ENCODE results near the gene BDNF.
"Not testable (repeated sequence)": the region's sequence is repeated elsewhere in the genome, so short reads cannot be mapped to it uniquely, and the experiment has no call there.

BDNF gene

DNA sequence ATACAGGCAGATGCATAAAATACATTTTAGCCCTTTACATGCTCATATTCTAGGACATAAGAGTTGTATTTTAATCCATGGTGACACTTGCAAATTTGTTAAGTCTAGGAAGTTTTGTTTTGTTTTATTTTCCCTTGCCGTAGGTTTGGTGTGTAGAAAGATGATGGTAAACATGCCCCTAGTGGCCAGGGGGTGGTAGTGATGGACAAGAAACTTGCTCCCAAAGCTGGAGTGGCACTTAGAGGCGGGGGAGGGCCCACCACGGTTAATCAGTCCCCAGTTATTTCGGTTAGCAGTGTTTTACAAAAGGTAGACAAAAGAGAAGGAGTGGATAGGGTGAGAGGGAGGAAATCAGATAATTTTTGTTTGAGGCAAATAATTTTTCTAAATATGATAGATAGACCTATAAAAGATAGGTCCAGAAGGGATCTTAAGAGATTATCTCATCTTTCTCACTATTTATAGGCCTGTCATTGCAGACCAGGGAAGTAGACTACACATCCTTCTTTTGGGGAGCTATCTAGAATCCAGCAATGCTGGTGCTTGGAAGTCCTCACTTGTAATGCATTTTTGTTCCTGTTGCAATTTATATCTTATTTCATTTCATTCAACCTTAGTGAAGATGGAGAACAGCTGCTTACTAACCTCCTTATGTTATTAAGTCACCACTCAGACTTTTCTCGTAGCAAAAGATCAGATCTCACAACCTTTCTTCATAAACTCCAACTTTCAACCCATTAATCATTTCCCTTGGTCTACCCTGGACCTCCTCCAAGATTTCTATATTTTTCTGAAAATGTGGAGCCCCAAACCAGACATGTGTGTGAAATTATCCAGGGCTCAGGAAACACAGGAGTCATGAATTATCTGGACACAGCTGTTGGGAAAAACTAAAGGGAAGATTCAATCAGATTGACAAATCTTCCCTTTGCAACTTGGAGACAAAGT, 5.9 kb upstream of the BDNF start:
- peak; percentile 12 to 20 for DNase-seq

DNA sequence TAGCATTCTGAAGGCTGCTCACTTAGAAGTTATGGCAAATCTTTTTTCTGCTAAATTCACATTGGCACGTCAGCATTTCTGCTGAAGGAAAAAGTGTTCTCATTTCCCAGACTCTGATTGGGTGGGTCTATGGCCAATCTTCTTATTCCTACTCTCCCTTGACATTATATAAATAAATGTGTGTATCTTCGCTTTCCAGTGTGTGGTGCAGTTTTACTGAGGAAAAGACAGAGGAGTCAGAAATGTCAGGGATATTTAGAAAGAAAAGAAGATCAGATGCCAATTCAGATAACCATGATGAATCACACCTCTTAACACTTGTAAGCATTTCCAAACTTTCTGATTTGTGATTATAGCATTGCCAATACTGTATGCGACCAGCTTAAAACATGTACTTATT, 3.2 kb upstream of the BDNF start:
- DNase-seq = no peak

DNA sequence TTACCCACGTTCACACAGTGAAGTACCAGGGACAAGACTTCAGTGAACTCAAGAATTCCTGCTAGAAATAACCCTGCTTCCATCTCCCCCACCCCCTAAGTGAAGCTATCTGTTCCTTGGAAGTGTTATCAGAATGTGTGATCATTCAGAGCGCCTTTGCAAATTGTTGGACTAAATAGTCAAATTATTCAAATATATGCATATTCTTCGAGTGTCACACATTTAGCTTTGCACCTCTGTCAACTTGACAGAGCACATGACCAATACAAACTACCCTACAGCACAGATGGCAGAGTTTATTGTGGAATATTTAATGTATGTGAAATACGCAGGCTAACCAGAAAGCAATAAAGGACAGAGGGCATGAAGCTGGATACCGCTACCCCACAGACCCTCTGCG, 2.6 kb upstream of the BDNF start:
- DNase-seq = no peak

DNA sequence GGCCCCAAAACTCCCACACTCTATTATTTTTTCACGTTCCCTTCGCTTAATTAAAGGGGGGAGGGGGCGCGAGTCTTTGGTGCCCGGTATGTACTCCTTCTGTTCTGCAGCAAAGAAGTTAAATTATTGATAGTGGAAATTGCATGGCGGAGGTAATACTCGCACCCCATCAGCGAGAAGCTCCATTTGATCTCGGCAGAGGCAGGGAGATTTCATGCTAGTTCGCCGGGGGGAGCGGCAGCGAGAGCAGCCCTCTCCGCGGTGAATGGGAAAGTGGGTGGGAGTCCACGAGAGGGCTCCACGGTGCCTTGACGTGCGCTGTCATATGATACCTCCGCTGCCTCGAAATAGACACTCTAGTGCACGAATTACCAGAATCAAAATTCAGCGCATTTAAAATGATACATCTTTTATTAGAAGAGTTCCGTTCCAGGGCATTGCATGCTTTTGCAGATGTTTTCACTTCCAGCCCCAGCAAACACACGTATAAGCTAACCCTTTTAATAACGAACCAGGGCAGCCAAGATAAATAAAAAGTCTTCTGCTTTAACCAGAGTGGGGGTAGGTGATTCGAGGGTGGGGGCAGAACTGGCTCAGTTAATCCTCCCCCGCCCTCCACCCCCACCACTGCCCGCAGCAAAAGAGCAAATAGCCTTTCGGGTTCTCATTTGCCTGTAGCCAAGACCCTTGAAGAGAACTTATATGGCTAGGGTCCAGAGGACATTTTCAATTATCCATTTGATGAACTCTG, 1.3 kb upstream of the BDNF start:
- DNase-seq = peak; percentile 30 to 36

DNA sequence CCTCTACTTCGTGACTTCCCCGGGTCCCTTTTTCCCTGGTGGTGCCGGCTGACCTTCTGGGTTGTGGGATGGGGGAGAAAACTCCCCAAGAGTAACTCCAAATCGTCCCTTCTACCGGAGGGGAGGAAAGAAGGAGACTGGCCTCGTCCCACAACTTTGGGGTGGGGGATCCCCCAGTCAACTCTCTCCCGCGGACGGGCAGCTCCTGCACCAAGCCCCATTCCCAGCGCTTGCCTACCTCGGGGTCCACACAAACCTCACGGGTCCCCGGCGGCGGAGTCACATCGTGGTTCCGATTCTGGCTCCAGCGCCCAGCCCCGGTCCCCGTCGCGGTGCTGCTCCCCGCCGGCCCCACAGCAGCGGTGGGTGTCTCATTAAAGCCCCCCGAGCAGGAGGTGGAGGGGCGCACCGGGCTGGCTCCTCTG, 317 bp downstream of the BDNF start:
- DNase-seq = no peak

DNA sequence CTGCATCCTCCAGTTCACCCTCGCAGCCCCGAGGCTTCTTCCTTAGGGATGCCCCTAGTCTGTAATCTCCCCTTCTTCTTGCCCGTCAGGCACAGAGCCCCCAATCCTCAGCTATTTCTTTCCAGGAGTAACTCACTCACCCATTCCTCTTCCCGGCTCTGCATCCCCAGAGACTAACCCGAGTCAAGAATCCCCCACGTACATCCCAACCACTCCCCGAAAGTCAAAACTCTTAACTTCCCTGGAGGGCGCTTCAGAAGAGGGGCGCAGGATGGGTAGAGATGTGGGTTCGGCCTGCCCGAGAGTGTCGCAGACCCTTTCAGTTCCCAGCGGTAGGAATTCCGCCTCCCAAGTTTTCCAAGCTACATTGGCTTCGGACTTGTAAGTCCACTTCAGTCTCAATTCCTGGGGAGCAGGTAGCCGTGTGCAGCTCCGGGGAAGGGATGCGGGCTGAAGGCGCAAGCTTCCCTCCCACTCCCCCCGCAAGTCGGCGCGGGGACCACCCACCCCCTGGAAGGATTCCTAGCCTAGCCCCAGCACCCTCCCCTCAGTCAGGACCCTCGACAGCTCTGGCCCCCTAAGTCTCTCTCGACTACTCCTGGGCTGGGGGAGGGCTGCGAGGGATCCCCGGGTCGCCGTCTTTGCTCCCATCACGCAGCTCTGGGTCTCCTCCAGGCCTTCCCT, 871 bp downstream of the BDNF start:
- no peak for DNase-seq

DNA sequence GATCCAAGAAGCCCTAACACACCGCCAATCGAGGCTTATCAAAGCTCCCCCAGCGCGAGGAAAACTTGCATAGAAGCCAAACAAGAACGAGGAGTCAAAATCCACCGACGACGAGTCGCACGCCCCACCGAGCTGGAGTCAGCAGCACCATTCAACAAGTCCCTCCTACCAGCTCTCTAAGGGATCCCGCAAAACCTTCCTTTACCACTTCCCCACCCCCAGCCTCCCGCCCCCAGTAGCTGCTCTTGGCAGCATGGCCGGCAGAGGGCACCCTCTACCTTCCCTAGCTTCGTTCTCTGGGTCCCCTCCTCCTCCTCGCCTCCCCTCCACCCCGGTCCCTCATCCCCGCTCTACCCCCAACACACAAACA, 1.4 kb downstream of the BDNF start:
- peak; percentile 72 to 81 for DNase-seq

DNA sequence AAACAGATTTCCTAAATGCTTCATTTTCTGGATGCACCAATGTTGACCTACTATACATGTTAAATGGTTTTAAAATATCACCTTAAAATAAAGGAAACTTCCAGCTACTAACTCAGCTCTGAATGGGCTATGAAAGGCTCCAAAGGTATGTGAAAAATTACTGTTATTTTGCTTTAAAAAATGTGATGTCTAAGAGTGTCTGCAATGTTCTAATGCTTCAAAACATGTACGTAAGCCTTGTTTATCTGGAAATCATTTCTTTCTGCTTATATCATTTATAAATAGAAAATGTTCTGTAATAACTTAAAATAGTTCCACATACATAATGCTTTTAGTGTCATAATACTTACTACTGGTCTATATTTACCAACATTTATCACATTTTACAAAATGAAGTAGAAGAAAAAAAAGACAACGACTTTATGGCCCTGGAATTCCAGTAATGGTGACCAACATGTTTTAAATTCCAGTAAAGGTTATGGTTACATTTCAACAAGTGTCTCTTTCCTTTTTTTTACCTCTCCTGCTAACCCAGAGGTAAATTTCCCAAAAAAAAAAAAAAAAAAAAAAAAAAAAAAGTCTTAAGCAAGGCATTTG, 2.5 kb downstream of the BDNF start:
- no peak for DNase-seq

DNA sequence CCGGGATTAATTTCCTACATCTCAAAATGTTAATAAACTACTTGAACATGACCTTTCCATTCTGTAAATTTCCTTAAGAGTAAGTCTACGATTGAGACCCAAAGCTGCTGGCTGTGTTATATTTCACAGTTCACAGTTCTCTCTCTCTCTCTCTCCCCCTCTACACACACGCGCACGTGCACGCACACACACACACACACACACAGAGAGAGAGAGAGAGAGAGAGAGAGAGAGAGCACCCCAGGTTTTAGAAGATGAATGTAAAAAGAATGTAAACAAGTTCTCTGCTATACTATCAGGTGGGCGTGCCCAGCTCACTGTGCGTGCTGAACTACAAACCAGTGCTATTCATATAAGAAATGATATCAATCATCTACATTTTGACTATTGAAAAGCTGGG, 3.3 kb downstream of the BDNF start:
- no peak for DNase-seq

DNA sequence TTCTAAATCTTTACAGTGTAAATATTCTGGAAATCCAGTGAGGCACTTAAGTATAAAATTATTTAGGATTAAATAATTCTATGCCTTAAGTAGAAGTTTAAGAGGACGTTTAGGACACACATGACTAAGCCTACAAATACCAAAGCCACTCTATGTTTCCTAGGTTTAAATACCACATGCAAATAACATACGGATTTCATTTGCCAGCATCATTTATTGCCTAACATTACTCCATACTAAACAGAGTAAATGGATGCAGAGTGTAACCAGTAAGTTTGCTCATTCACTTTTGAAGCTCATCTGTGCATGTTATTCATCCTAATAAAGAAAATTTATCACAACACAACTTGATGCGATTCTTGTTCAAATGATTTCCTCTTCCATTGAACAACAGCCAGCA, 4.1 kb downstream of the BDNF start:
- no peak for DNase-seq

DNA sequence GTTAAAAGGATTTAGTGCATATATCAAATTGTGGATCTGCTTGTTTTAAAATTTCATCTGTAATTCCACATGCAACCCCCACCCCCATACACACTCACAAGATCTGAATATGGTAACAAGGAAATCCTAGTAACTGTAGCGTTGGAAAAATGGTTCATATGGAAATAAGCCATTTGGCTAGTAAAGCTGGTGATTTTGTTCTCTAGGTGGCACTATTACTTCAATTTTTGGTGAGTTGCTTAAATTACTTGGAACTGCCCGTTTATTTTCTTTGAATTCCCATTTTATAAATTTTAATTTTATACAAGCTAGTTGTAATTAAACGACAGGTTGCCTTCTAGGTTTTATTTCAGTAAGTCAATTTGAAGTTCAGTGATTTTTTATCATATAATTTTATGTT, 5.3 kb downstream of the BDNF start:
- DNase-seq = peak in 1 of 2 experiments; percentile 18

DNA sequence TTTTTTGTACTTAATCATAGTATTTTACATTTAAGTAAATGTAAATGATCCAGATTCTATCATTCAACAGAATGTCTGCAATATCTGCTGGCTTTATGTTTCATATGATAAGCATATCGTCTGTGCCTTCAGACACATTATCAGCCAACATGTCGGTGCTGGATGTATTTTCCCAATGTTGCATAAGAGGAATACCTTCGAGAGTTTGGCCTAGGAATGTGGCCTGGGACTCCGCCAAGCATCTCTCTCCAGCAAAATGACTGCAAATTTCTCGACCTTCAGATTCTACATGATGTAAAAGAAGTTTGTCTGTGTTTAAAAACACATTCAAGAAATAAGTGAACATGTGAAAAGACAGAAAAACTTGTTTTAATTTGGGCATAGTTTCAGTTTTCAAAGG, 6.9 kb downstream of the BDNF start:
- DNase-seq = no peak

DNA sequence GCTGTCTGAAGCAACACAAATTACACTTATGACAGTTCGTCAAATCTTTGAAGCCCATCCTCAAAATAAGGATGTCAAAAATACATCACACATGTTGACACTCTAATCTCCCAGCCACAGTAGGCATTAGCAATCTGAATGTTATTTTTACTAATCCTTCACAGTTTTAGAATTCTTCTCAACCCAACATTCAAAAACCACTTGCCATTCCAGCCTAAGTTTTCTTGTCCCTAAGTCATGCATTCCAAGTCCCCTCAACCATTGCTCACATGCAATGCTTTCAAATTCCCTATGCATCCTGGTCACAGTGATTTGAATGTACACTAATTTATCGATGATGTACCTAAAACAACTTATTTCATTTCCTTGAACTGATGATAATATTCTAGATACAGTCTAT, 7.5 kb downstream of the BDNF start:
- no peak for DNase-seq

DNA sequence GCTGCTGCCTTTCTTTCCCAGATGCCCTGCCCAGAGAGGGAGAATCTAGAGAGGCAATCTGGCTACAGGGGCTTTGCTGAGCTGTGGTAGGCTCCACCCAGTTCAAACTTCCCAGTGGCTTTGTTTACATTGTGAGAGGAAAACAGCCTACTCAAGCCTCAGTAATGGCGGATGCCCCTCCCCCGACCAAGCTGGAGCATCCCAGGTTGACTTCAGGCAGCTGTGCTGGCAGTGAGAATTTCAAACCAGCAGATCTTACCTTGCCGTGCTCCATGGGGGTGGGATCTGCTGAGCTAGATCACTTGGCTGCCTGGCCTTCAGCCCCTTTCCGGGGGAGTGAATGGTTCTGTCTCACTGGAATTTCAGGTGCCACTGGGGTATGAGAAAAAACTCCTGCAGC, 12.2 kb downstream of the BDNF start:
- no peak for DNase-seq

DNA sequence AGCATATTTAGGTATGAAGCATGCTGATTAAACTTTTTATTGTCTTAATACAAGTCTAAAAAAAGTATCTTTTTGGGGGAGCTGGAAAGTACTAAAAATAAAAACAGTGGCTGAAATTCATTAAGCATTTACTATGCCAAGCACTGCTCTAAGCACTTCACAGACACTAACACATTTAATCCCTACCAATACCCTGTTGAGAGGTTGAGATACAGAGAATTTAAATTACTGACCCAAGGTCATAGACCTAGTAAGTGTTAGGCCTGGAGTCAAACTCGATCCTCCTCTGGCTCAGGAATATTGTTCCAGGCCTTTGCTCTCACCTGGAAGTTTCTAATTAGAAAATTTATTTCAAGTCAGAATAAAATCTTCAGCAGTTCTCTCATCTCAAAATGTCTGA, 18.6 kb downstream of the BDNF start:
- DNase-seq = no peak

DNA sequence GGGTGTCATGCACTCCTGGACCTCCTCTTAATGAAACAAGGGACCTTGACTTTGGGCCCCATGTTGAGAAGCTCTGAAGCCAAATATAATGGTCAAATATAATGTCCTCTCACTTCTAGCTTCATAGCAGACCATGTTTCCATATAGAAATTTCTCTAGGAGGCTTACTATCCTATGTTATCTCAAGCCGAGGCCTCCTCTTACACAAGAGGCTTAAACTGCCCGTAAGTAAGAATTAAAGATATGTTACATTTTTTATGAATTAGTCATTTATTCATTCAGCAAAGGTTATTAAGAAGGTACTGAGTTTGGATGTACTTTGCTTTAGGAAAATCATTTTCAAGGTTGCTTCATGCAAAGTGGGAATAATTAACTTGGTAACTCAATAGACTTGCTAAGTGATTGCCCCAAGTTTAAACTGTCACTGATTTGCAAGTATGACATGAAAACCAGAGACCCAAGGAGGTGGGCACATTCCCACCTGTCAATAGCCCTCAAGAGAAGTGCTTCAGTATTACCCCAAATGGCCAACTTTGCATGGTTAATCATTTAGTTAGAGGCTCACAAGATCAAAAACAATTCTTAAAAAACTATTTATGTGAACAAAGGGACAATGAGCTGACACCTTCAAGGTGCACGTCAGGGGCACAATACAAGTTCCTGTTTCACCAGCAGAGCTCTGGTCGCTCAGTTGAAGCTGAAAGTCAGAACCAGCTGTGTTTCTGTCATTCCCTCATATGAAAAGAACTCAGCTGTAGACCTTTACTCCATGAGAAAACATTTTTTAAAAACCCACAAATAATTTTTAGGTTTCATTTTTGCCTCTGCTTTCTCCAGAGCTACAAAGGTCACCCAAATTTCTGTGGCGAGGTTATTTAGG, 20.9 kb downstream of the BDNF start:
- no peak for DNase-seq

DNA sequence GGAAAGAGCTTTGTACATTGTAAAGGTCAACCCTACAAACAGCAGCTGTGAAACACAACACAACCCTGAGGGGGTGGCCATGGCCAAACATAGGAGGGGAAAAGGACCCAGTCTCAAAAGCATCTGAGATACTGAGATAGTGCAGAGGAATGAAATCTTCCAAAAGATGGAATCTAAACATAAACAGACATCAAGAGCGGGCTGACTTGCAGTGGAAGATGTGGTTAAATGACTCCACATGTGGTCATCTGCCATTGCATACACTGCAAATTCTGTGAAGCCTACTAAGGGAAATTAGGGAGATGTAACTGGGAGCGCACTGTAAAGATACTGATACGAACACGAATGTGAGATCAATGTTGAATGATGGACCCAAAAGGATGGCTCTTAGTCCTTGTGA, 22.0 kb downstream of the BDNF start:
- no peak for DNase-seq

DNA sequence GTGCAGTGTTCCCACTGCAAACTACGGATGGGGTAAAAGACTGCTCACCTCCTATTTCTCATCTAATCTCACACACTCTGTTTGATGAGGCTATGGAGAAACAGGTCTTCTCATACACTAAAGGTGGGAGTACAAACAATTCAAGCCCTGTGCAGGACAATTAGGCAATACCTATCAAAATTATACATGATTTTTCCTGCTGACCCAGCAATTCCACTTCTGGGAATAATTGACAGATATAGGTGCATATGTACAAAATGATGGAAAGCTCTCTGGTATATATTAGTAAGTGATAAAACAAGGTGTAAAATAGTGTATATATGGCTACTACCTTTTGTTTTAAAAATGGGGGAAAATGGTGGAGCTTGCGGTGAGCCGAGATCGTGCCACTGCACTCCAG, 23.1 kb downstream of the BDNF start:
- no peak for DNase-seq

DNA sequence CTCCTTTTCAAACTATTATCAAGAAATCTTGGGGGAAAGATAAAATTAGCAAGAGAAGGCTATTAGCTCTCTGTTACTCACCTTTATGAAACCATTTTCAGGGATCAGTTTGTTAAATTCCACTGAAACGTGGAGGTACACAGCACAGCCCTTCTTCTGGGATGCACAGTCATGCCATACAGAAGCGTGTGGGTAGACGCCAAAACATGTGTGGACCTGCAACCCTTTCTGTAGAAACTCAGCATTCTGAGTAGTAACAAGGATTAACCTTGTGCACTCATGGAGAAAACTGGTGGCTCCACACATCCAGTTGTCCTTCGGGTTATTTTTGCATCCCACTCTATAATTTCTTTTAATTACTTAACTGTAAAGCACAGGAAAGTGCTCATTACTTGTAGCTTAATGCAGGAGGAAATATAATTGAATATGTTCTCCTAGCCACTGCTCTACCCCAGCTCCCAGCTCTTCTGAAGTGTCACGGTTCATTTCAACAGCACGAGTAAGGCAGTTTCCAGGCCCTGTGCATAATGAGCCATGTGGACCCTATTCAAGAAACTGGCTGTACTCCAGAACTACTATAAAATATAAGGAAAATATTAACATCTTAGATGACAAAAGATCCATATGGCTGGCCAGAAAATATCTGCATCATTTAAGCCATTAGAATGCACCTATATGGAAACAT, 26.1 kb downstream of the BDNF start:
- DNase-seq = peak in 1 of 2 experiments; percentile 11

DNA sequence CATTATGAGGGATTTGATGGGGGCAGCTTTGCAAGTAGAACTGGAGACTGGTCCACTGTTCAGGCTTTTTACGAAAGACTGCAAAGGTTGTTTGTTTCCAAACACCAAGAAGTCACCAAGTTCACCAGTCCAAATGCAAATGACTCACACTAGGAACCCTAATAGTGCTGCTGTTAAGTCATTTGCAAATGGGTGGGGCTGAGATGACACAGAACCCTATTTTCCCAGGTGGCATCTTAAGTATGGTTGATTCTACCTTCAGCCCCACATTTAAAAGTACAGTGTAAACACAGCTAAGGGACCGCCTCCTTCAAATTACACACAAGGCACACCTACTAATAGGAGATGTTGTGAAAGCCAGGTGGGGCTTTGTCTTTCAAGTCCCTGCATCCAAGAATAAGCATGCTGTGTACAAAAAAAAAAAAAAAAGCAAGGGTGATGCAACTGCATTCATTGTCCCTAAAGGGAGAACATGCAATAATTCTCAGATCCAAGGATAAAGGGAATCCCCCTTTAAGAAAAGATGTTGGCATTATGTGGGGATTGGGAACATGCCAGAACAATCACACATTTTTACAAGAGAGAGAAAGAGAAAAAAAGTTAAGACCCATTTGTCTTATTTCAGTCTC, 27.3 kb downstream of the BDNF start:
- DNase-seq = no peak

DNA sequence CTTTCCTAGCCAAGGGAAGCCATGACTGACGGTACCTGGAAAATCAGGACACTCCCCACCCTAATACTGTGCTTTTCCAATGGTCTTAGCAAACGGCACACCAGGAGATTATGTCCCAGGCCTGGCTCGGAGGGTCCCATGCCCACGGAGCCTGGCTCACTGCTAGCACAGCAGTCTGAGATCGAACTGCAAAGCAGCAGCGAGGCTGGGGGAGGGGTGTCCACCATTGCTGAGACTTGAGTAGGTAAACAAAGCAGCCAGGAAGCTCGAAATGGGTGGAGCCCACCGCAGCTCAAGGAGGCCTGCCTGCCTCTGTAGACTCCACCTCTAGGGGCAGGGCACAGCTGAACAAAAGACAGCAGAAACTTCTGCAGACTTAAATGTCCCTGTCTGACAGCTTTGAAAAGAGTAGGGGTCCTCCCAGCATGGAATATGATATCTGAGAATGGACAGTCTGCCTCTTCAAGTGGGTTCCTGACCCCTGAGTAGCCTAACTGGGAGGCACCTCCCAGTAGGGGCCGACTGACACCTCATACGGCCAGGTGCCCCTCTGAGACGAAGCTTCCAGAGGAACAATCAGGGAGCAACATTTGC, 34.6 kb downstream of the BDNF start:
- DNase-seq = not testable (repeated sequence)

All from NCI-H2081 (cell line).